Measurements from ENCODE around the gene SVOPL.

GRCh38 chr7:138668229-138668596, 32.9 kb downstream of the SVOPL start:
- no peak for TF ChIP-seq POLR2A (IDR thresholded peaks at IDR 0.05)
- no peak for TF ChIP-seq CTCF (IDR thresholded peaks at IDR 0.05)

Data from heart left ventricle (tissue), 13 donors.